ENCODE results near the gene RAP1GAP2.
"Not testable (repeated sequence)": the region's sequence is repeated elsewhere in the genome, so short reads cannot be mapped to it uniquely, and the experiment has no call there.

The RAP1GAP2 gene

DNA sequence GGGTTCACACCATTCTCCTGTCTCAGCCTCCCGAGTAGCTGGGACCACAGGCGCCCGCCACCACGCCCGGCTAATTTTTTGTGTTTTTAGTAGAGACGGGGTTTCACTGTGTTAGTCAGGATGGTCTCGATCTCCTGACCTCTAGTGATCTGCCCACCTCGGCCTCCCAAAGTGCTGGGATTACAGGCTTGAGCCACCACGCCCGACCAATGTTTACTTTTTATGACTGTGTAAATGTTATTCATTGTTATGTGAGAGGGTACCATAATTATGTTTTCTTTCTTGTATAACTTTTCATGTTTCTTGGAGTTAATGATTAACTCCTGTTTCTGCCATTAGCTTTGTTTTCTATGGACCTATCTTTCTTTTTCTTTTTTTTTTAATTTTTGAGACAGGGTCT is 94.5 kb downstream of the RAP1GAP2 start:
- DNase-seq, result not testable (repeated sequence)

DNA sequence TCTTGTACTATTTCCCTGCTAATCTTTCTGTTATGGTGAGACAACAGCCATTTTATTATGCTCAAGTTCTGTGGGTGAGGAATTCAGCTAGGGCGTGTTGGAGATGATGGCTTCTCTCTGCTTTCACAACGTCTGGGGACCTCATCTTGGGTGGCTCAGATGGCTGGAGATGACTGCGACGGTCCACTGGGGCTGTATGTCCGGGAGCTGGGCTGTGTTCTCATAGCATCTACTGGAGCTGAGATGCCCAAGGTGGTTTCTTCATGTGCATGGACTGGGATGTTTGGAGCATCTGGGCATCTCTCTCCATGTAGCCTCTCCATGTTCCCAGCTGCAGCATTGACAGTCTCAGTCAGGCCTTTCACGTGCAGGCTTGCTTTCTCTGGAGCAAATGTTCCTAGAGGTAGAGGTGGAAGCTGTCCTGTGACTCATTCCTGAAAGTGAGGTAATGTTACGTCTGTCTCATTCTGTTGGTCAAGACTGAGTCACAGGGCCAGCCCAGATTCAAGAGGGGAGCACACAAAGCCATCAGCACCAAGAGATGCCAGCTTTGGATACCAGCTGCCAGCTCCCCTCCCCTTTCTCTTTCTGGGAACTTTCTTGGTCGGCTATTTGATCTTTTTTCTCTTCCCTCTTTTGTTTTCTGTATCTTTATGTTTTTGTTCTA is 96.2 kb downstream of the RAP1GAP2 start:
- no peak for DNase-seq

DNA sequence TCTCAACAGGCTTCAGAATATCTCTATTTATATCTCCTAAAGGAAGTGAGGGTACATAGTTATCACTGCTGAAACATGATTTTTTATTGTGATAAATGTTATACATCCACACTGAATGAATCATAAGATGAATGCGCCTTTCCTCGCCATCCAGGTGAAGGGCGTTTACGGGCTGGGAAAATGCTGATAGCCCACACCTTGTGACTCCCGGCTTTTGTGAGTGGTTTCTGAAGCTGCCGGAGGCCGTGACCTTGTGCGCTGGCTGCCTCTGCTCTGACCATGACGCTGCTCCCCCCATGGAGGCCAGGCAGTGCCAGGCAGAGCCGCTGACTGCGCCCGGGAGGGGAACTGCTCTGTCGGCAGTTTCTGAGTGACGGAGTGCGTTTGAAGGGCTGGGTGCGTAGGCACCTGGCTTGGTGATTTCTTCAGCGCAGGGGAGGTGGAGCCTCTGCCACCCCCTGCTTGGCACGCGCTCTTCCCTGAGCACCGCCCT is 97.2 kb downstream of the RAP1GAP2 start:
- DNase-seq, result no peak

DNA sequence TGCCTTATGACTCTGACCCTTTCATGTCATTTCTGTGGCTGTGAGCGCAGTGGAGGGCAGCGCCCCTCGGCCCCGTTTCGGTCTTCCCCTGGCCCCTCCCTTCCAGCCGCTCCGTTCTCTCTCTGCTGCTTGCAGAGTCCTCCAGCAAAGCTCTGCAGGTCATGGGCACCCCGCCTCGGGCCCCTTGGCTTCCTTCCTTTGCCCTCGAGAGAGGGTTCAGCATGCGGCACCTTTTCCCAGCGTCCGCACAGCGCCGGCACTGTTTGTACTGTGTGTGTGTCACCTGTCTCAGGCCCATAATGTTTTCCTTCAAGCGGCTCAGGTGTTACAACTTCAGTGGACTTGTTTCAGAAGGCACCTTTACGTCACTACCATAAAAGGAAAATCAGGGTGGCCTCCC is 98.5 kb downstream of the RAP1GAP2 start:
- DNase-seq, result no peak

DNA sequence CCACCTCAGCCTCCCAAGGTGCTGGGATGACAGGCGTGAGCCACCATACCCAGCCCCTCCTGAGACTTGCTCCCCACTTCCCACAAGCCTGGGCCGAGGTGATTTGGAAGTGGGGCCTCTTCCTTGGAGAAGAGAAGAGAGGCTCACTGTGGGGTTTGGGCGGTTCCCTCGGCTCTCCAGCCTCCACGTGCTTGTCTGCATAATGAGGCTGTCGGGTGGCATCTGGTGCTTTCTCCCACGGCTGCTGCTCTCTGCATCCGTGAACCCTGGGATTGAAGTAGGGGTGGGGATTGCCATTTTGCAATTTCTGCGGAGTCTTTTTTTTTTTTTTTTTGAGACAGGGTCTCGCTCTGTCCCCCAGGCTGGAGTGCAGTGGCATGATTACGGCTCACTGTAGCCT is 101.4 kb downstream of the RAP1GAP2 start:
- no peak for DNase-seq

- no peak for DNase-seq
Measured at GRCh38 chr17:2898255-2898926, 102.2 kb downstream of the RAP1GAP2 start.

DNA sequence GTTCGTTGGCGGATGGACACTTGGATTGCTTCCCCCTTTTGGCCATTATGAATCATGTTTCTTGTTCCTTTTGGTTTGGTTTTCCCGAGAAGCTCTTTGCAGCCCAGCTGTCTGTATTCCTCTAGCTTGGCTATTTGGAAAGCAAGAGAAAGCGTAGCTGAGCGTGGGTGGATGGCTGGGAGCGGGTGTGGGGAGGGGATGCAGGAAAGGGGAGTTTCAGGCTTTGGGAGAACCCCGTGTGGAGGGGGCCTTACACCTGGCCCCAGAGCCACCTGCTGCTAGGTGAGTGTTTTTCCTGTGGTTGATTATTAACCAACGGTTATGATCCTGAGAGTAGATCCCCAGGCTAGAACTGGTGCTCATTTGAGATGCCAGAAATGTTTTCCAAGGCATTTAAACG is 103.7 kb downstream of the RAP1GAP2 start:
- DNase-seq, result no peak

DNA sequence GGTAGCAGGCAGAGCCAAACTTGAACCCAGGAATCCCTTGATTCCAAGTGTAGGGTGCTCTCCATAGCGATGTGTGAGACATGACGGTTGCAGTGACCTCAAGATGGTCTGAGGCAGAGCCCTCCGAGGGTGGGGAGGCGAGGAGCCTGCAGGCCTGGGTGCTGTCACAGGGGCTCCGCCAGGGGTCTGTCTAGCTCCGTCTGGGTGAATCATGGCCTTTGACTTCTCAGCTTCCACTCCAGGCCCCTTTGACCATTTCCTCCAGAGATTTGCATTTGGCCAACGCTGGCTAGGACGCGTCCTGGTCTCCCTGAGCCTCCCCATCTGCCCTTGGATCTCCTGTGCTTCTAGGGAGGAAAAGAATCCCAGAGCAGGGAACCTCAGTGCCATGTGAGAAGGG is 104.6 kb downstream of the RAP1GAP2 start:
- DNase-seq, result no peak

- no peak for DNase-seq
Measured at GRCh38 chr17:2901582-2901981, 105.3 kb downstream of the RAP1GAP2 start.

DNA sequence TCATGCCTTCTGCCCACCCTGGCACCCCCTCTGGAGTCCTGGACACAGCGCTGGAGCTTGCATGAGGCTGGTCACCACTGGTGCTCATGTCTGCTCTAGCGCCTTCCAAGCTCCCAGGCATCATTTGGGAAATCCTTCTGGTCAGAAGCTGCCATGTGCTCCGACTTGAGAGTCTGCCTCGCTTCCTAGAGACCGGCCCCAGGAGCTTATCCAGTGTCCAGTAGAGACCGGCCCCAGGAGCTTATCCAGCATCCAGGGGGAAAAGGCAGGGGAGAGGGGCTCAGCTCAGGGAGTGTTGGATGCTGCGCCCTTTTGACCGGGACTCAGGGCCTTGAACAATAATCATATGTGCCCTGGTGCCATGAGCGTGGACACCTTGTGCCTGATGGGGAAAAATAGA is 106.3 kb downstream of the RAP1GAP2 start:
- no peak for DNase-seq

GRCh38 chr17:2903193-2903974 is 107.1 kb downstream of the RAP1GAP2 start:
- DNase-seq, result no peak

GRCh38 chr17:2904135-2904534 is 107.9 kb downstream of the RAP1GAP2 start:
- DNase-seq, result no peak

GRCh38 chr17:2905269-2905668 is 109.0 kb downstream of the RAP1GAP2 start:
- DNase-seq, result no peak

DNA sequence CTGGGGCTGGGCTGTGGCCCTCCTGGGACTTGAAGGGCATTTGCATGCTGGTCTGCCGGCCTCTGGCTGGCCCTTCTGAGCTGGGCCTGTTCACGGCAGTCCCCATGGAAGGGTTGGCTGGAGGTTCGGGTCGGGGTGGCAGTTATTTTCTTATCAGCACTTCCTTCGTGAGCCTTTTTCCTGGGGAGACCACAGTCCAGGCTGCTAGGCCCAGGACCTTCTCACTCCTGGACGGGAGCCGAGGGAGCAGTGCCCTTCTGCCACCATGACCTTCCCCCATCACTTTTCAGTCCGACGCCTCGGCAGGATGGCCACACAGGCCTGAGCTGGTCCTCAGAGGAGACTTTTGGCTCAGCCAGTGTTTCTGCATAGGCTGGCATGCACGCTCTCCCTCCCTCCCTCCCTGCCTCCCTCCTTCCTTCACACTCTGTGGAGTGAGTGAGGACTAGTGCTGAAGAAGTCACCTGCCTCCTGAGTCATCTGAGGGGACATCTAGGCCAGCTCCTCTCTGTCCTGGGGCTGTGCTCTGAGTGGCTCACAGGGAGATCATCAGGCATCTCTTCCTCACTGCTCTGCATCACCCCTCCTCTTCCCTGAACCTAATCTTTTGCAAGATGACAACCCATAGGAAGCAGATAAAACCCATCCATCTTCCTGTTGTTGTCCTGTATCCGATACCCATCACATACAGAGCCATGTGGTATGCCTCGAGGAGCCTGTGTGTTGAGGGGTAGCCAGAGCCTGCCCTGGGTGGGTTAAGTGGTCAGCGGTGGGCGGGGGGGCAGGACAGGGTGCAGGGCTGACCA is 109.7 kb downstream of the RAP1GAP2 start:
- DNase-seq, result no peak

GRCh38 chr17:2906901-2907300 is 110.7 kb downstream of the RAP1GAP2 start:
- DNase-seq, result no peak

- no peak for DNase-seq
Measured at GRCh38 chr17:2909175-2909845, 113.1 kb downstream of the RAP1GAP2 start.

DNA sequence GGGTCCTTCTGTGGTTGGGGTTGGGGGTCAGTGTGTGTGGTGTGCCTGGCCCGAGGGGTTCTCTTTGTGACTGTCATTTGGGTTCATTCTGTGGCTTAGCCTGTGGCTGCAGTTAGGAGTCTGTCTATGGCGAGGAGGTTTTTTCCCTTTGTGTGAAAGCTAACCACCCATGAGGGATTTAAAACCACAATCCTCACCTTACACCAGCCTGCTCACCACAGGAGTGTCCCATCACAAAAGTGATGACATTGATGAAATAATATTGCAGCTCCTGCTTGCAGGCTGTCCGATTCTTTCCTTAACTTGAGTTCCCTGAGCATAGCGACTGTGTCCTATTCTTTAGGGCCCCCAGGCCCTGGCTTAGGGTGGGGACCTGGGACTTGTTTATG is 113.6 kb downstream of the RAP1GAP2 start:
- no peak for DNase-seq

- DNase-seq, result no peak
Measured at GRCh38 chr17:2911035-2911754, 115.0 kb downstream of the RAP1GAP2 start.

GRCh38 chr17:2911755-2912111 is 115.5 kb downstream of the RAP1GAP2 start:
- DNase-seq, result no peak

DNA sequence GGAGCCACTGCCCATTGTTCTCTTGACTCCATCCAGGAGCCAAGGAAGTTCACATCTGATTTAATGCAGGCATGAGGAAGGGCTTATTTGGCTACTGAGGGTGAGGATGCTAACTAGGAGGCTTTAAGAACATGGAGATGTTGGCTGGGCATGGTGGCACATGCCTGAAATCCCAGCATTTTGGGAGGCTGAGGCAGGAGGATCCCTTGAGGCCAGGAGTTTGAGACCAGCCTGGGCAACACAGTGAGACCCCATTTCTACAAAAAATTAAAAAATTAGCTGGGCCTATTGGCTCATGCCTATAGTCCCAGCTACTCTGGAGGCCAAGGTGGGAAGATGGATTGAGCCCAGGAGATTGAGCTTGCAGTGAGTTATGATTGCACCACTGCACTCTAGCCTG is 116.5 kb downstream of the RAP1GAP2 start:
- no peak for DNase-seq

DNA sequence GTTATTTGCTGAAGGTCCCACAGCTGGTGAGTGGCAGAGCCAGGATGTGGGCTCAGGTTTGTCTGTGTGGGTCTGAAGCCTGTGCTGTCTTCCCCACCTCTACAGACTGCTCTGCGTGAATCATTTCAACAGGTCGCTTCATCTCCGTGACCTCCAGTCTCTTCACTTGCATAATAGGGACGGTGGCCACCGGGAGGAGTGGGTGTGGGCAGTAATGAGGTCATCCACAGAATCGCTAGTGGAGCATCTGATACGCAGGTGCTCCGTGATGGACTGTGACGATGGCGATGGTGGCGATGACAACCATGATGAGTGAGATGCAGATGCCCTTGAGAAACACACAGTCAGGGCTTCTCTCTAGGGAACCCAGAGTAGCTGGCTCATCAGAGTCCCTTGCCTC is 120.2 kb downstream of the RAP1GAP2 start:
- no peak for DNase-seq

GRCh38 chr17:2921443-2921842 is 125.2 kb downstream of the RAP1GAP2 start:
- no peak for DNase-seq
